ENCODE results near the gene ANP32D.
"Not testable (repeated sequence)": the region's sequence is repeated elsewhere in the genome, so short reads cannot be mapped to it uniquely, and the experiment has no call there.

The ANP32D gene

DNA sequence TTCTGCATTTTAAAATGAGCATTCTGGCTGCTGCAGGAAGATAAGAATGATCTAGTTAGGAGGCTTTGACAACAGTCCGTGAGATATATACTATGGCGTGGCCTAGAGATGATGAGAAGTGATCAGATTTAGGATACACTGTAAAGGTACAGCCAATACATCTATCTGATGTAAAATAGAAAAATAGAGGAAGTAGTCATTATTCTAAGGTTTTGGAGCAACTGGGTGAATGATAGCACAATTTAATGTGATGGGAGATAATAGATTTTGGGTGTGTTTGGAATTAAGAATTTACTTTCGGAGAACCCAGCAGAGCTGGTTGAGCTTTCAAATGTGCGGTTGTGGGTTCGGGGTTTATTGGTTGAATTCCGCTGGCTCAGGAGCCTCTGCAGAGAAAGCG is at the start of gene ANP32D:
Gene ANP32D, plus strand, starts transcription at position 301 of the 400 bp plus-strand sequence. CDS start 106 bp downstream, outside the sequence.
- H3K4me3 ChIP-seq (ENCODE audit: low read depth, low read length) = no peak within 1 kb of the TSS

DNA sequence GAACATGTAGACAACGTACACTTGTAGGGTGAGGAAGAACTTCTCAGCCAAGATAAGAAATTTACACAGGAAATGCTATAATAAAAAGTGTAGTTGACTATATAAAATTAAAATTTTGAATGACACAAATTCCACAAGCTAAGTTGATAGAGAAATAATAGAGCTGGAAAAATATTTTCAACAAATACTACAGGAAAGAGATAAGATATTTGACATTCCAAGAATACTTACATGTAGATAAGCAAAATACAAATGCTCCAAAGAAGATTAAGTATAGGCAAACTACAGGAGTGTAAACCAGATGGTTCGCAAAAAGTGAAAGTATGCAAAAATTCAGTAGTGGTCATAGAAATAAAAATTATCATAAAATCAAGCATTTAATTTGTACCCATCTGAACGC is 49.2 kb upstream of the ANP32D start:
- no peak overlapping the region for H3K4me3 ChIP-seq (ENCODE audit: low read depth, low read length)

DNA sequence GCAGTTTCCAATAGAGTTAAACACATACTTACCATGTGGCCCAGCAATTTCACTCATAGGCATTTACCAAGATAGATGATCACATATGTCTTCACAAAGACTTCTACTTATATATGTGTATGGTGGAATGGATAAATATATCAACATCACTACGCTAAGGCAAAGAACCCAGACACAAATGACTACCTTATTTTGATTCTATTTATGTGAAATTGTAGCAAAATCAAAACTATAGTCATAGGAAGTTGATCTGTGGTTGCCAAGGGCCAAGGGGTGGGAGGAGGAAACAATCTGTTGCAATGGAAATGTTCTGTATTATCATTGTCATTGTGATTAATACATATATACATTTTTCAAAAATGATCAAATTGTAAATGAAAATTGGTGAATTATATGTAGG is 47.7 kb upstream of the ANP32D start:
- H3K4me3 ChIP-seq (ENCODE audit: low read depth, low read length) = no peak overlapping the region

DNA sequence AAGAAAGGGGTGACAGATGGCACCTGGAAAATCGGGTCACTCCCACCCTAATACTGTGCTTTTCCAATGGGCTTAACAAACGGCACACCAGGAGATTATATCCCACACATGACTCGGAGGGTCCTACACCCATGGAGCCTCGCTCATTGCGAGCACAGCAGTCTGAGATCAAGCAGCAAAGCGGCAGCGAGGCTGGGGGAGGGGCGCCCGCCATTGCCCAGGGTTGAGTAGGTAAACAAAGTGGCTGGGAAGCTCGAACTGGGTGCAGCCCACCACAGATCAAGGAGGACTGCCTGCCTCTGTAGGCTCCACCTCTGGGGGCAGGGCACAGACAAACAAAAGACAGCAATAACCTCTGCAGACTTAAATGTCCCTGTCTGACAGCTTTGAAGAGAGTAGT is 38.3 kb upstream of the ANP32D start:
- not testable (repeated sequence) for H3K4me3 ChIP-seq (ENCODE audit: low read depth, low read length)

DNA sequence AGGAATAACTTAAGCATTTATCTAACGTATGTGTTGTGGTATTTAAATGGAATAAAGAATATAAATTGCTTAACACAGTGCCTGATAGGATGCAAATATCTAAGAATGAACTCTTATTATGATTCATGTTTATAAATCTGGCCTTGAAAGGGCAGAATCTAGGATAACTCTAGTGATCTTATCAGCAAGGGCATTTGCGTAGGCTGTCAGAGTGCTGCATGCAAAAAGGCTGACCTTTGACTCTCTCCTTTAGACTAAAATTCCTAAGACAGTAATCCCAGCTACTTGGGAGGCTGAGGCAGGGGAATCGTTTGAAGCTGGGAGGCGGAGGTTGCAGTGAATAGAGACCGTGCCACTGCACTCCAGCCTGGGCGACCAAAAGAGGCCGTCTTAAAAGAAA is 31.3 kb upstream of the ANP32D start:
- H3K4me3 ChIP-seq (ENCODE audit: low read depth, low read length) = no peak overlapping the region

DNA sequence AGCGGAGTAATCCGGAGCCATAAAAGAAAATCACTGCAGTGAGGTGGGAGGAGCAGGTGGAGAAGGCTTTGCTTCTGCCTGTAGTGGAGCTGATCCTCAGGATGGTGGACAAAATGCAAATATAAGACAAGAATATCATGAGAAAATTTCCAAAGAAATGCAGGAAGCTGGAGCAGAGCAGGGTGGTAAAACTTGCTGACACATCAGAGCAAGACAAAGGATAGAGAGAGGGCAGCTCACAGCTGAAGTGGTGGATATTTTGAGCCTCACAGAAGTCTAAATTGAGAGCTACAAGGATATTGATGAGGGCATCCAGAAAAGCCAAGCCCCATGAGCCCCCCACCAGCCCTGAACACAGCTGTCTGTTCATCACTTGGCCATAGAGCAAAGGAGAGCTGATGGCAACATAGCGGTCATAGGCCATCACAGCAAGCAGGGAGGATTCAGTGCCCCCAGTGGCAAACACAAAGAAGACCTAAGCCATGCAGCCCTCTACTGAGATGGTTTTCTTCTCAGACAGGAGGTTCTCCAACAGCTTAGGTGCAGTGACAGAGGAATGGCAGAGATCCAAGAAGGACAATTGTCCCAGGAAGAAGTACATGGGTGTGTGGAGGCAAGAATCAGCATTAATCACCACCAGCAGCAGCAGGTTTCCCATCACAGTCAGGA is 30.0 kb upstream of the ANP32D start:
- H3K4me3 ChIP-seq (ENCODE audit: low read depth, low read length) = no peak overlapping the region

DNA sequence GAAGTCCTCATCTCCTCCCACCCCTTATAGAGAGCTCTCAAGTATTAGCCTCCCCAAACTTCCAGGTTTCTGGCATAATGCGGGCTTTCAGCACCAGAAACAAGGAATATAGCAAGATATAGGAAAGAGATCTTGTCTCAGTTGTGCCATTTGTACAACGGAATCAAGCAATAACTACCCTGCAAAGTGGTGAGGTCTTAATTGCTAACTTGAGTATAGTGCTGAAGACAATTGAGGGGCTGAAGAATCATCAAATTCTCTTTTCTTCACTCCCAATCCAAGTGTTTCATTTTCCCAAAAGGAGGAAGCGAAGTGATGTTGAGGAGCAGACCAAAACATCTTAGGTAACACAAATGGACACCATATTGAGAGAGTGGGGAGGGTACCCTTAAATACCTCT is 26.8 kb upstream of the ANP32D start:
- no peak overlapping the region for H3K4me3 ChIP-seq (ENCODE audit: low read depth, low read length)

DNA sequence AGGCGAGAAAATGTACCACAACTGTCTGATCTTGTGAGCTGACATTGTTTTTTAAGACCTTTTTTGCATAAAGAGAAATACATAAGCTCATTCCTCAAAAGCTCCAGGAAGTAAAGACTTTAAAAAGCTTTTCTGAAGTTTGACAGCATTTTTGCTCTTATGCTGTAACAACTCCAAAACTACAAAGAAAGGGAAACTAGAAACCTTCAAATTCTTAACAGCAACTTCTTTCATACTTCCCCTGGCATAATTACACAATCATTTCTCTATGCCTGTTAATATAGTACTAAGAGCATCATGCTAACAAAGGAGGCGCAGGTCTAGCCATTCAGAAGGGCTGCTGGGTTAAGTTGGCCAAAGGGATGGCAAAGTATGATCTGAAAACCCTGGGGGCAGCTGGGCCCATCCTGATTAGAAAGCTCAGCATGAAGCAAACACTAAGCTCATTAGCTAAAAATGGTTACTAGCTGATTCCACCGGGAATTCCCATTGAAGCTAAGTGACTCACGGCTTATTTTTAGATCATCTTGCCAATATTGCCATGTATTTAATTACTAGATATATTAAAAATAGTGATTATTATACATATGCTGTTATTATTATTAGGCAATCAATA is 26.1 kb upstream of the ANP32D start:
- no peak overlapping the region for H3K4me3 ChIP-seq (ENCODE audit: low read depth, low read length)

DNA sequence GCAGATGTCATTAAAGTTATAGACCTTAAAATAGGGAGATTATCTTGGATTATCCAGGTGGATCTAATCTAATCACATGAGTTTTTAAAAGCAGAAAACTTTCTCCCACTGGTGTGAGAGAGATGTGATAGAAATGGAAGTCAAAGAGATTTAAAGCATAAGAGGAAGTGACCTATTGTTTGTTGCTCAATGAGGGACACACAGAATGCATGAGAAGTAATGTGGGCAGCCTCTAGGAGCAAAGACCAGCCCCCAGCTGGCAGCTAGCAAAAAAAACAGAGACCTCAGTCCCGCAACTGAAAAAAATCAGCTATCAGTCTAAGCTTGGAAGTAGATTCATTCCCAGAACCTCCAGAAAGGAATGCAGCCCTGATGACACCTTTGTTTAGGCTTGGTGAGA is 24.6 kb upstream of the ANP32D start:
- no peak overlapping the region for H3K4me3 ChIP-seq (ENCODE audit: low read depth, low read length)

DNA sequence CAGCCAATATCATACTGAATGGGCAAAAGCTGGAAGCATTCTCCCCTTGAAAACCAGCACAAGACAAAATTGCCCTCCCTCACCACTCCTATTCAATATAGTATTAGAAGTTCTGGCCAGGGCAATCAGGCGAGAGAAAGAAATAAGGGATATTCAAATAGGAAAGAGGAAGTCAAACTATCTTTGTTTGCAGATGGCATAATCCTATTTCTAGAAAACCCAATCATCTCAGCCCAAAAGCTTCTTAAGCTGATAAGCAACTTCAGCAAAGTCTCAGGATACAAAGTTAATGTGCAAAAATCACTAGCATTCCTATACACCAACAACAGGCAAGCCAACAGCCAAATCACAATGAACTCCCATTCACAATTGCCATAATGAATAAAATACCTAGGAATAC is 21.0 kb upstream of the ANP32D start:
- no peak overlapping the region for H3K4me3 ChIP-seq (ENCODE audit: low read depth, low read length)

DNA sequence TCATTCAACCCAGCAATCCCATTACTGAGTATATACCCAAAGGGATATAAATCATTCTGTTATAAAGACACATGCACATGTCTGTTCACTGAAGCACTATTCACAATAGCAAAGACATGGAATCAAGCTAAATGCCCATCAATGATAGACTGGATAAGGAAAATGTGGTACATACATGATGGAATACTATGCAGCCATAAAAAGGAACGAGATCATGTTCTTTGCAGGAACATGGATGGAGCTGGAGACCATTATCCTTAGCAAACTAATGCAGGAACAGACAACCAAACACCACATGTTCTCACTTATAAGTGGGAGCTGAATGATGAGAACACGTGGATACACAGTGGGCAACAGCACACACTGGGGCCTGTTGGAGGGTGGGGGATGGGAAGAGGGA is 19.4 kb upstream of the ANP32D start:
- not testable (repeated sequence) for H3K4me3 ChIP-seq (ENCODE audit: low read depth, low read length)

DNA sequence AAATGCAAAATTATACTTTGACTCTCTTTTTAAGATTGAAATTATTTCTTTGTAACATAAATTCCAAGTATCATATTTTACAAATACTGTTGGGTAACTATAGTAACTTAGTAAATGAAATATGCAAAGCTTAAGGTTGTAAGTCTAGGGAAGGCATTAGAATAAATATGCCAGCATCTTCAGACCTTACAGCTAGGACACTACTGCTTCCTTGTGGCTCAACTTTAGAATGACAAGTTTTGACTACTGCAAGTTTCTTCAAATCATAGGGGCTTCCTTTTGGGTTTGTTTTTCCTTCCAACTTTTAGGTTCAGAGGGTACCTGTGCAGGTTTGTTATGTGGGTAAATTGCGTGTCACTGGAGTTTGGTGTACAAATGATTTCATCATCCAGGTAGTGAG is 17.7 kb upstream of the ANP32D start:
- no peak overlapping the region for H3K4me3 ChIP-seq (ENCODE audit: low read depth, low read length)

DNA sequence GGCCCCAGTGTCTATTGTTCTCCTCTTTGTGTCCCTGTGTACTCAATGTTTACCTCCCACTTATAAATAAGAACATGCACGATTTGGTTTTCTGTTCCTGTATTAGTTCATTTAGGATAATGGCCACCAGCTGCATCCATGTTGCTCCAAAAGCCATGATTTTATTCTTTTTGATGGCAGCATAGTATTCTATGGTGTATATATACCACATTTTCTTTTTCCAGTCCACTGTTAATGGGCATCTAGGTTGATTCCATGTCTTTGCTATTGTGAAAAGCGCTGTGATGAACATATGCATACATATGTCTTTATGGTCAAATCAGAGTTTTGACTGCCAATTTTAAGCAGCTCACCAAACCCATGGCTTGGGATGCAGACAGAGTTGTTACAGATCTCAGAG is 17.2 kb upstream of the ANP32D start:
- no peak overlapping the region for H3K4me3 ChIP-seq (ENCODE audit: low read depth, low read length)

DNA sequence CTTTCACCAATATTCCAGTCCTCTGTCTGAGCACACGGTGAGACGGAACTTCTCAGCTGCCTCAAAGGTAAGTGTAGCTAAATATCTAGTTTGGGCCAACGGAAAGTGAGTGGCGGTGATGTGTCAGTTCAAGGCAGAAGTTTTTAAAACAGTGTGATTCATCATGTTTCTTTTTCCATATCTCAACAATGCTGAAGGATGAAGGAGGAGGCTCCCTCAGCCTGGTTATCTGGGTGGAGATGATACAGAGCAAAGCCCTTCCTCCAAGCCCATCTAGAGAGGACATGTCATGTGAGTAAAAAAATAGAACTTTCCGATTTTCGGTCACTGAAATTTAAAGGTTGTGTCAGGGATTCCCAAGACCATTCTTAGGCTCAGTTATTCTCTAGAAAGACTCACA is 13.1 kb upstream of the ANP32D start:
- H3K4me3 ChIP-seq (ENCODE audit: low read depth, low read length) = no peak overlapping the region

DNA sequence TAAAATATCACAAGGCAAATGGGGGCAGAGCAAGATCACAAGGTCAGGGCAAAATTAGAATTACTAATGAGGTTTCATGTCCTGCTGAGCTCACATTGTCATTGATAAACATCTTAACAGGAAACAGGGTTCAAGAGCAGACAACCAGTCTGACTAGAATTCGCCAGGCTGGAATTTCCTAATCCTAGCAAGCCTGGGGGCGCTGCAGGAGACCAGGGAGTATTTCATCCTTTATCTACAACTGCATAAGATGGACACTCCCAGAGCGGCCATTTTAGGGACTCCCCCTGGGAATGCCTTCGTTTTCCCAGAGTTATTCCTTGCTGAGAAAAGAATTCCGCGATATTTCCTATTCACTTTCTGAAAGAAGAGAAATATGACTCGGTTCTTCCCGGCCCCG is 3.3 kb upstream of the ANP32D start:
- not testable (repeated sequence) for H3K4me3 ChIP-seq (ENCODE audit: low read depth, low read length)

DNA sequence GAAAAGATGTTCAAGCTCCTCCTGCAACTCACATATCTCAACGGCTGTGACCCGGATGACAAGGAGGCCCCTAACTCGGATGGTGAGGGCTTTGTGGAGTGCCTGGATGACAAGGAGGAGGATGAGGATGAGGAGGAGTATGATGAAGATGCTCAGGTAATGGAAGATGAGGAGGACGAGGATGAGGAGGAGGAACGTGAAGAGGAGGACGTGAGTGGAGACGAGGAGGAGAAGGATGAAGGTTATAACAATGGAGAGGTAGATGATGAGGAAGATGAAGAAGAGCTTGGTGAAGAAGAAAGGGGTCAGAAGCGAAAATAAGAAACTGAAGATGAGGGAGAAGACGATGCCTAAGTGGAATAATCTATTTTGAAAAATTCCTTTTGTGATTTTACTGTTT is 702 bp downstream of the ANP32D start:
- no peak overlapping the region for H3K4me3 ChIP-seq (ENCODE audit: low read depth, low read length)

DNA sequence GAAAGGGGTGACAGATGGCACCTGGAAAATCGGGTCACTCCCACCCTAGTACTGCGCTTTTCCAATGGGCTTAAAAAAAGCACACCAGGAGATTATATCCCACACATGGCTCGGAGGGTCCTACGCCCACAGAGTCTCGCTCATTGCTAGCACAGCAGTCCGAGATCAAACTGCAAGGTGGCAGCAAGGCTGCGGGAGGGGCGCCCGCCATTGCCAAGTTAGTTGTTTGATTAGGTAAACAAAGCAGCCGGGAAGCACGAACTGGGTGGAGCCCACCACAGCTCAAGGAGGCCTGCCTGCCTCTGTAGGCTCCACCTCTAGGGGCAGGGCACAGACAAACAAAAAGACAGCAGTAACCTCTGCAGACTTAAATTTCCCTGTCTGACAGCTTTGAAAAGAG is 2.1 kb downstream of the ANP32D start:
- H3K4me3 ChIP-seq (ENCODE audit: low read depth, low read length) = not testable (repeated sequence)

DNA sequence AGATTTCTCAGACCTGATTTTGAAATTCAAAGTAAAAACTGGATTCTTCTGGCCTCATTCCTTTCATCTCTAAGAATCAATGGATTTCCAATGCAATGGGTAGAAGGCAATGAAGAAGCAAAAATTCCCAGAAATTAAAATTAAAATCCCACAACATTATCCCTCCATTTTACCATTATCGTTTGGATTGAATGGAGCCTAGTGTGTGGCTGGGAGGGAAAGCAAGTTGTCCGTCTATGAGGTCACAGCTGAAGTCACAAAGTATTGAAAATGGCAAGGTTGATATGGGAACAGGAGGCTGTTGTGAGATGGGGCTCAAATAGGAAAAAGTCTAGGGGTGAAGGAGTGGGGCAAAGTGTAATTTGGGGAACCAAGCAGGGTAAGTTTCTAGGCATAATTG is 9.8 kb downstream of the ANP32D start, which contains the start of gene C12orf54:
Gene C12orf54, plus strand, starts transcription at position 301 of the 400 bp plus-strand sequence. CDS start 799 bp downstream, outside the sequence.
- no peak within 1 kb of the TSS for H3K4me3 ChIP-seq (ENCODE audit: low read depth, low read length)

DNA sequence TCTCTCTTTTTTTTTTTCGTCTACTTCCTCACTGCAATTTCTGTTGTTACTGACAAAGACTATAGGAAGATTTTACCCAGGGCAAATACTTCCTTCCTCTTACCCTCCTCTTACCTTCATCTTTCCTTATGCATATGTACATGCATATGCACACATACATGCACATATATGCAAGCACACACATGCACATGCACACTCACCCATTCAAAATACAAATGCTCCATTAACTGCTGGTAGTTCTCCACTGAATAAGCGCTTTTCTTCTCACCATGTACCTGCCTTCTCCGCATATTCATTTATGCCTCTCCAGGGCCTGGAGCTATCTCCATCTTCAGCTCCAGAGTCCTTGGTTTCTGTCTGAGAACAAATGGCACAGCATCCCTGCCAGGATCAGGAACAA is 10.6 kb downstream of the ANP32D start:
- no peak overlapping the region for H3K4me3 ChIP-seq (ENCODE audit: low read depth, low read length)

DNA sequence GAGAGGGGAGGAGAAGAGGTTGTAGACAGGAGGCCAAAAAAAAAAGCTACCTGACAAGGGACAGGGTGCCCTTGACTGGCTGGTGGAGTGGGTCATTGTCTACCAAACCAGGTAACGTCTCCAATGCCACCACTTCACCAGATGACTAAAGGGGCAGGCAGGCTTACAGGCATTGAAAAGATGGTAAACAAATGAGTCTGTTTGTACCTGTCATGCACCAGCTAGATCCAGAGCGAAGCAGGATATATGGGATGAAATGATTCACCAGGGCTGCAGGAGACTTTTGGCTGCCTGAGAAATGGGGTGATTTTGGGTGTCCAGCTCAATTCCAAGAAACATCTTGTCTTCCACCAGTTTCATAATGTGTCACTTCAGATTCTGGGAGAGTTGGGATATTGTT is 13.9 kb downstream of the ANP32D start:
- no peak overlapping the region for H3K4me3 ChIP-seq (ENCODE audit: low read depth, low read length)

DNA sequence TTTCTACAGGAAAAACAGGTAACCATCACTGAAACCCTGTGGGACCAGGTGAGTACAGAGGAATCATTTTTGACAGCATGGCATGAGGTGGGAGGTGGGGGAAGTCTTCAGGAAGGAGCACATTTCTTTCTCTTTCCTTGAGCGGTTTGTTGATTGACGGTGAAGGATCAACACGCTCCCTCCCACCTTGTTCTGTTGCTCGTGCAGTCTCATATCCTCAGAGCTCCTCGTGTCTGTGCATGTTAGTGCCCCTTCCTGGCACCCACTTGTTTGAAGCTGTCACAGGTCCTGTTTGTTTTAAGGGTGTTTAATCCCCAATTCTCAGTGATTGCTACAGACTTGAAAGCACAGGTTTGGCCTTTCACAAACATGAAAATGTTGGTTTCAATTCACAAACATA is 14.3 kb downstream of the ANP32D start:
- no peak overlapping the region for H3K4me3 ChIP-seq (ENCODE audit: low read depth, low read length)

DNA sequence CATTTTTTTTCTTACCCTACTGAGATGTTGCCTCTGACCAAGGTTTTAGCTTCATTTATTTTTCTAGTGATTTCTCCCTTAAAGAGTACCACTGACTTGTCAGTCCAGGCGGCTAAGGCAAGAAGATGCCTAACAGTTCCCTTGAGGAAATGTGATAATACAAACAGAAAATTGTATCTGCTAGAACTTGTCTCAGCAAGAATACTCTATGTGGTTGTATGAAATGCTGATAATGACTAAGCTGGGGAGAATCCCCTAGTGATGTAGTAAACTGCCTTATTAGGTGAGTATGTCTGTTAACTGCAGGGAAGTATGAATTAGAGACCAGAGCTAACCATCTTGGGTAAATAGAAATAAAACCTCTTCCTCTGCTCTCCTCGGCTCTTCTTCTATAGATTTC is 16.7 kb downstream of the ANP32D start:
- no peak overlapping the region for H3K4me3 ChIP-seq (ENCODE audit: low read depth, low read length)

DNA sequence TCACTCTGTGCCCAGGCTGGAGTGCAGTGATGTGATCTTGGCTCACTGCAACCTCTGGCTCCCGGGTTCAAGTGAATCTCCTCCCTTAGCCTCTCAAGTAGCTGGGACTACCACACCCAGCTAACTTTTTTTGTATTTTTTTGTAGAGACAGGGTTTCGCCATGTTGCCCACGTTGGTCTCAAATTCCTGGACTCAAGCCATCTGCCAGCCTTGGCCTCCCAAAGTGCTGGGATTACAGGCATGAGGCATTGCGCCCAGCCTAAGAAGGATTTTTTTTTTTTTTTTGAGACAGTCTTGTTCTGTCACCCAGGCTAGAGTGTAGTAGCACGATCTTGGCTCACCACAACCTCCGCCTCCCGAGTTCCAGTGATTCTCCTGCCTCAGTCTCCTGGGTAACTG is 17.1 kb downstream of the ANP32D start:
- not testable (repeated sequence) for H3K4me3 ChIP-seq (ENCODE audit: low read depth, low read length)
